Activated B cell treated with CpG ODN at 0.5 μM for 24 hours (primary cell): ENCODE measurements around the gene PTDSS2. TPM values are rescaled to one million over a fixed set of nuclear protein-coding genes. Genes with fewer than 3 reads are reported as not detected.

Experiments used
- ATAC-seq: fragments of 200-7000 bp; cut with Tn5 transposase; one replicate; pipeline ENCODE4 v1.10.0; 2021; ENCODE audit warnings: low read depth, mild to moderate bottlenecking, moderate library complexity
- CTCF ChIA-PET: fragments of 350-600 bp; sonication (Branson Sonifier 250); formaldehyde crosslinking; loops from one replicate; lab custom pipeline; 2021; ENCODE audit warnings: antibody characterized with exemption; lab: Charles Lee
- POLR2A ChIA-PET: fragments of 350-600 bp; sonication (Branson Sonifier 250); formaldehyde crosslinking; loops from one replicate; lab custom pipeline; 2021; ENCODE audit warnings: antibody characterized with exemption; lab: Charles Lee
- DNase-seq: peaks from one replicate; pipeline ENCODE4 v3.0.0; 2022
- H3K27ac Mint-ChIP-seq: one replicate; pipeline ENCODE4 v1.8.0; 2020; ENCODE audit warnings: mixed read lengths
- H3K27me3 Mint-ChIP-seq: one replicate; pipeline ENCODE4 v1.8.0; 2021; ENCODE audit warnings: mixed read lengths
- H3K36me3 Mint-ChIP-seq: one replicate; pipeline ENCODE4 v1.8.0; 2021; ENCODE audit warnings: low read depth, mixed read lengths
- H3K4me1 Mint-ChIP-seq: one replicate; pipeline ENCODE4 v1.8.0; 2021; ENCODE audit warnings: mixed read lengths
- H3K4me3 Mint-ChIP-seq: one replicate; pipeline ENCODE4 v1.8.0; 2020; ENCODE audit warnings: mild to moderate bottlenecking, mixed read lengths
- H3K9me3 Mint-ChIP-seq: one replicate; pipeline ENCODE4 v1.8.0; 2020; ENCODE audit warnings: mixed read lengths
- CTCF ChIP-seq: fragments of 200-600 bp; IDR thresholded peaks from one replicate; pipeline ENCODE4 v1.8.0; 2022; ENCODE audit warnings: antibody characterized with exemption, mild to moderate bottlenecking
- intact Hi-C: fragments of 100-400 bp; cut with micrococcal nuclease; formaldehyde crosslinking; loops from one replicate; pipeline ENCODE4 v1.15.1; 2024
- total RNA-seq: library from RNA; stranded (reverse); gene quantifications from 2 replicates; pipeline ENCODE4 v1.2.3, GENCODE V29; 2022

Gene PTDSS2
- total RNA-seq, 1 donor from 2014 or later, result 22.0 TPM

- no peak overlapping the region for H3K27ac Mint-ChIP-seq
- no peak for ATAC-seq
- no peaks in the 10 kb centered on the region for H3K27me3 Mint-ChIP-seq
- peaks cover 13% of the 10 kb centered on the region for H3K4me1 Mint-ChIP-seq
- intact Hi-C loops, result no loop called here
- ChIA-PET CTCF (no interaction called here), POLR2A (interaction anchor here (0.5 kb wide), 1 partner anchor 124 kb away, joined by 5 read pairs; no protein-coding TSS in a partner anchor)
- no peak overlapping the region for H3K4me3 Mint-ChIP-seq
- H3K9me3 Mint-ChIP-seq, result no peaks in the 10 kb centered on the region
- no peak for DNase-seq
- H3K36me3 Mint-ChIP-seq, result peaks cover 66% of the 10 kb centered on the region
- TF ChIP-seq CTCF, result no peak
These were observed 46.9 kb downstream of the PTDSS2 start for GRCh38 chr11:496834-497564.

- ChIA-PET CTCF (no interaction called here), POLR2A (interaction anchor here (0.5 kb wide), 1 partner anchor 57 kb away, joined by 6 read pairs; no protein-coding TSS in a partner anchor)
- no peaks in the 10 kb centered on the region for H3K9me3 Mint-ChIP-seq
- DNase-seq (no peak), ATAC-seq (no peak)
- H3K4me3 Mint-ChIP-seq, result no peak overlapping the region
- peaks cover 13% of the 10 kb centered on the region for H3K4me1 Mint-ChIP-seq
- TF ChIP-seq CTCF, result no peak
- no peak overlapping the region for H3K27ac Mint-ChIP-seq
- intact Hi-C loops, result no loop called here
- no peaks in the 10 kb centered on the region for H3K27me3 Mint-ChIP-seq
- peaks cover 64% of the 10 kb centered on the region for H3K36me3 Mint-ChIP-seq
These were observed 47.7 kb downstream of the PTDSS2 start for GRCh38 chr11:497565-498296.

- peaks cover 58% of the 10 kb centered on the region for H3K36me3 Mint-ChIP-seq
- intact Hi-C loops, result no loop called here
- H3K9me3 Mint-ChIP-seq, result no peaks in the 10 kb centered on the region
- POLR2A ChIA-PET, result interaction anchor here (0.6 kb wide), 1 partner anchor 8 kb away, joined by 3 read pairs; the partner anchor contains the start of gene RNH1
- peaks cover 16% of the 10 kb centered on the region for H3K4me1 Mint-ChIP-seq
- ATAC-seq, result no peak
- CTCF ChIA-PET, result no interaction called here
- no peak for TF ChIP-seq CTCF
- H3K4me3 Mint-ChIP-seq, result no peak overlapping the region
- H3K27me3 Mint-ChIP-seq, result no peaks in the 10 kb centered on the region
- DNase-seq, result no peak
- no peak overlapping the region for H3K27ac Mint-ChIP-seq
These were observed 48.5 kb downstream of the PTDSS2 start for GRCh38 chr11:498297-499181.

- no peaks in the 10 kb centered on the region for H3K9me3 Mint-ChIP-seq
- POLR2A ChIA-PET, result interaction anchor here (0.6 kb wide), 1 partner anchor 7 kb away, joined by 3 read pairs; the partner anchor contains the start of gene RNH1
- no peak overlapping the region for H3K27ac Mint-ChIP-seq
- ATAC-seq (no peak), DNase-seq (no peak)
- intact Hi-C loops, result no loop called here
- TF ChIP-seq CTCF, result no peak
- CTCF ChIA-PET, result interaction anchor here (1.2 kb wide), 1 partner anchor 10 kb away, joined by 4 read pairs; no protein-coding TSS in a partner anchor
- peaks cover 54% of the 10 kb centered on the region for H3K36me3 Mint-ChIP-seq
- H3K4me1 Mint-ChIP-seq, result peaks cover 22% of the 10 kb centered on the region
- no peaks in the 10 kb centered on the region for H3K27me3 Mint-ChIP-seq
- H3K4me3 Mint-ChIP-seq, result no peak overlapping the region
These were observed 49.4 kb downstream of the PTDSS2 start for GRCh38 chr11:499201-500076.
